GM23338 (cell line): ENCODE measurements around the gene TPI1. TPM values are rescaled to one million over a fixed set of nuclear protein-coding genes. Genes with fewer than 3 reads are reported as not detected.
"Not testable (repeated sequence)": the region's sequence is repeated elsewhere in the genome, so short reads cannot be mapped to it uniquely, and the experiment has no call there.

Source experiments
- ATAC-seq: fragments of 200-7000 bp; cut with Tn5 transposase; 3 replicates; pipeline ENCODE4 v1.9.1; 2020
- DNase-seq: peaks from one replicate; pipeline ENCODE4 v3.0.0-alpha.2; 2015; ENCODE audit warnings: low spot score
- H2AFZ ChIP-seq: fragments of 200-600 bp; sonication (generic); 2 replicates; pipeline ENCODE4 v1.8.0; 2016; ENCODE audit warnings: antibody characterized with exemption, mild to moderate bottlenecking, moderate library complexity
- H3F3A ChIP-seq: fragments of 200-600 bp; sonication (generic); replicated peaks from 2 replicates; pipeline ENCODE4 v1.8.0; 2017; ENCODE audit warnings: antibody characterized with exemption, mixed run types, low read depth
- H3K27ac ChIP-seq: fragments of 200-600 bp; sonication (generic); 2 replicates; pipeline ENCODE4 v1.6.1; 2016; ENCODE audit warnings: low read depth
- H3K27me3 ChIP-seq: fragments of 200-600 bp; sonication (generic); 2 replicates; pipeline ENCODE4 v1.8.0; 2016; ENCODE audit warnings: mild to moderate bottlenecking, mixed run types, moderate library complexity; ENCODE audit not compliant: insufficient read depth
- H3K36me3 ChIP-seq: fragments of 200-600 bp; sonication (generic); 2 replicates; pipeline ENCODE4 v1.8.0; 2016; ENCODE audit warnings: mild to moderate bottlenecking; ENCODE audit not compliant: insufficient read depth
- H3K4me1 ChIP-seq: fragments of 200-600 bp; sonication (generic); 2 replicates; pipeline ENCODE4 v1.8.0; 2016; ENCODE audit warnings: mild to moderate bottlenecking, moderate library complexity; ENCODE audit not compliant: insufficient read depth
- H3K4me2 ChIP-seq: fragments of 200-600 bp; sonication (generic); 2 replicates; pipeline ENCODE4 v1.7.1; 2017; ENCODE audit warnings: mixed run types
- H3K4me3 ChIP-seq: fragments of 200-600 bp; sonication (generic); 2 replicates; pipeline ENCODE4 v1.6.1; 2016; ENCODE audit warnings: mixed run types
- H3K79me2 ChIP-seq: fragments of 200-600 bp; sonication (generic); replicated peaks from 2 replicates; pipeline ENCODE4 v1.8.0; 2017; ENCODE audit warnings: mild to moderate bottlenecking; ENCODE audit not compliant: insufficient read depth
- H3K9me2 ChIP-seq: fragments of 200-600 bp; sonication (generic); 2 replicates; pipeline ENCODE4 v1.8.0; 2017; ENCODE audit not compliant: insufficient read depth
- H4K20me1 ChIP-seq: fragments of 200-600 bp; sonication (generic); replicated peaks from 2 replicates; pipeline ENCODE4 v1.8.0; 2017; ENCODE audit warnings: mild to moderate bottlenecking; ENCODE audit not compliant: insufficient read depth
- H3K27ac Mint-ChIP-seq: 2 replicates; pipeline ENCODE4 v1.8.0; 2020; ENCODE audit warnings: inconsistent platforms, mild to moderate bottlenecking, moderate library complexity, mixed read lengths
- H3K27me3 Mint-ChIP-seq: 3 replicates; pipeline ENCODE4 v1.8.0; 2022; ENCODE audit warnings: low read depth, mild to moderate bottlenecking, moderate library complexity, mixed read lengths, inconsistent platforms; ENCODE audit not compliant: insufficient read depth, poor library complexity
- H3K36me3 Mint-ChIP-seq: 3 replicates; pipeline ENCODE4 v1.8.0; 2021; ENCODE audit warnings: low read depth, mild to moderate bottlenecking, inconsistent platforms, moderate library complexity, mixed read lengths
- H3K4me1 Mint-ChIP-seq: 3 replicates; pipeline ENCODE4 v1.8.0; 2020; ENCODE audit warnings: mild to moderate bottlenecking, inconsistent platforms, mixed read lengths
- H3K4me3 Mint-ChIP-seq: 3 replicates; pipeline ENCODE4 v1.8.0; 2021; ENCODE audit warnings: moderate library complexity, mild to moderate bottlenecking, inconsistent platforms, mixed read lengths
- H3K9me3 Mint-ChIP-seq: 3 replicates; pipeline ENCODE4 v1.8.0; 2020; ENCODE audit warnings: moderate library complexity, mild to moderate bottlenecking, inconsistent platforms, mixed read lengths
- CREB1 ChIP-seq: fragments of 250-450 bp; sonication (Bioruptor Pico); IDR thresholded peaks from 2 replicates; pipeline ENCODE4 v1.5.0; 2020; ENCODE audit warnings: low read depth, mild to moderate bottlenecking, moderate library complexity
- NANOG ChIP-seq: IDR thresholded peaks from 2 replicates; pipeline ENCODE4 v1.6.1; 2016; ENCODE audit warnings: antibody characterized with exemption, borderline replicate concordance
- STAT1 ChIP-seq: IDR thresholded peaks from one replicate; pipeline ENCODE4 v1.6.1; 2016; ENCODE audit warnings: antibody characterized with exemption; ENCODE audit not compliant: unreplicated experiment
- ZNF331 ChIP-seq: fragments of 250-450 bp; sonication (Bioruptor Pico); IDR thresholded peaks from 2 replicates; pipeline ENCODE4 v1.5.0; 2020; ENCODE audit warnings: low read depth, mild to moderate bottlenecking, moderate library complexity
- ZNF462 ChIP-seq: fragments of 250-450 bp; sonication (Bioruptor Pico); IDR thresholded peaks from 2 replicates; pipeline ENCODE4 v1.5.0; 2020; ENCODE audit warnings: mild to moderate bottlenecking, moderate library complexity
- polyA plus RNA-seq: library from polyadenylated mRNA; unstranded; fragments of >200 nt; fragmentation: Nextera tagmentation; extraction: Ambion mirVana; gene quantifications from 2 replicates; pipeline ENCODE4 v1.2.1, GENCODE V29; 2016
- total RNA-seq: library from RNA; depleted of rRNA; stranded (reverse); fragments of >200 nt; shearing (Covaris generic); gene quantifications from 2 replicates; pipeline ENCODE4 v1.2.3, GENCODE V29; 2014
- TF ChIP-seq, protein P1 (sequence below): IDR thresholded peaks from 2 replicates; pipeline ENCODE4 v1.6.1; 2016; ENCODE audit warnings: antibody characterized with exemption

Gene TPI1
- total and polyA plus RNA-seq, 2 experiments from 2014 or later: 737 to 822 TPM

- peaks cover 35% of the 10 kb centered on the region for H3K27me3 Mint-ChIP-seq
- peaks cover 32% of the 10 kb centered on the region for H3K4me1 ChIP-seq
- H3K4me1 Mint-ChIP-seq: peaks cover 35% of the 10 kb centered on the region
- peaks cover 16% of the 10 kb centered on the region for H3K36me3 ChIP-seq
- DNase-seq, ATAC-seq, H3K9me3 Mint-ChIP-seq, H3K27ac ChIP-seq, H3K4me3 ChIP-seq, H3K9me2 ChIP-seq, H3K27ac Mint-ChIP-seq, H3K27me3 ChIP-seq, H2AFZ ChIP-seq, H3K4me2 ChIP-seq: not testable (repeated sequence)
- peaks cover 17% of the 10 kb centered on the region for H4K20me1 ChIP-seq
- H3F3A ChIP-seq: peaks cover 37% of the 10 kb centered on the region
- peaks cover 77% of the 10 kb centered on the region for H3K36me3 Mint-ChIP-seq
- peak overlapping the region; percentile 3; the same call in 1 of the 3 replicates for H3K4me3 Mint-ChIP-seq
- H3K79me2 ChIP-seq: peaks cover 26% of the 10 kb centered on the region
Observed at GRCh38 chr12:6865307-6865706, 2.0 kb upstream of the TPI1 start.

DNA sequence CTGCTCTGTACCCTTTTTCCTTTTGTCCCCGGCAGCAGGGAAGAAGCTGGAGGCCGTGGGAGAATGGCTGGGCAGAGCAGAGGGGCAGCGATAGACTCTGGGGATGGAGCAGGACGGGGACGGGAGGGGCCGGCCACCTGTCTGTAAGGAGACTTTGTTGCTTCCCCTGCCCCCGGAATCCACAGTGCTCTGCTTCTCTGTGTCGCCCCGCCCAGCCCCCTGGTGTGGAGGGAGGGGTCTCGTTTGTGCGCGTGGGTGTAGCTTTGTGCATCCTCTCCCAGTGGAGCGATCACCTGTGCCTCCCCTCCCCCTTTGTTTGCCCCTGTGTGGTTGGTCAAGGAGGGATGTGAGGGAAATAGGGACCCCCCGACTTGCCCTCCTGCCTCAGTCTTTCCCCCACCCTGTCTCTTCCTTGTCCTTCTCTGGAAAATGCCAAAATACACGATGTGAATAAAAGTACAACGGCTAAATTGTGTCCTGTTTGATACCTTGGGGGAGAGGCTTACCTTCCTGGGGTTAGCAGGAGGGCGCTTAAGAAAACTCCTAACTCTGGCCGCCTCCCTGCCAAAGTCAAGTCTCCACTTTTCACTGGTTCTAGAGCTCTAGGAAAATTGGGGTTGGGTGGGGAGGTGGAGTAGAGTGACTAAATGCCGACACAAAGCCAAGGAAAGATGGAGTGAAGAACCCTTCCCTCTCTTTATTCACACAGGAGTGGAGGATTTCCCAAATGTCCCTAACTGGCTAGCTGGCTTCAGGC is 990 bp upstream of the TPI1 start:
- peaks cover 45% of the 10 kb centered on the region for H3K4me1 Mint-ChIP-seq
- TF ChIP-seq CREB1 (CRISPR knock-in tag): no peak
- TF ChIP-seq, protein P1, sequence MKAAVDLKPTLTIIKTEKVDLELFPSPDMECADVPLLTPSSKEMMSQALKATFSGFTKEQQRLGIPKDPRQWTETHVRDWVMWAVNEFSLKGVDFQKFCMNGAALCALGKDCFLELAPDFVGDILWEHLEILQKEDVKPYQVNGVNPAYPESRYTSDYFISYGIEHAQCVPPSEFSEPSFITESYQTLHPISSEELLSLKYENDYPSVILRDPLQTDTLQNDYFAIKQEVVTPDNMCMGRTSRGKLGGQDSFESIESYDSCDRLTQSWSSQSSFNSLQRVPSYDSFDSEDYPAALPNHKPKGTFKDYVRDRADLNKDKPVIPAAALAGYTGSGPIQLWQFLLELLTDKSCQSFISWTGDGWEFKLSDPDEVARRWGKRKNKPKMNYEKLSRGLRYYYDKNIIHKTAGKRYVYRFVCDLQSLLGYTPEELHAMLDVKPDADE: no peak
- TF ChIP-seq STAT1: no peak
- TF ChIP-seq ZNF331 (CRISPR knock-in tag): no peak
- no peak for TF ChIP-seq ZNF462 (CRISPR knock-in tag)
- TF ChIP-seq NANOG: no peak
- peak overlapping the region; percentile 97 for H3K4me3 ChIP-seq
- no peak overlapping the region for H3K27ac Mint-ChIP-seq
- ATAC-seq: peak; percentile 0; the same call in 2 of the 3 replicates
- DNase-seq: peak; percentile 43
- H3K9me3 Mint-ChIP-seq: no peaks in the 10 kb centered on the region; the same call in 2 of the 3 replicates
- peak overlapping the region; percentile 94 for H3K4me3 Mint-ChIP-seq
- peaks cover 77% of the 10 kb centered on the region for H3K36me3 Mint-ChIP-seq
- H3K27me3 ChIP-seq: no peaks in the 10 kb centered on the region
- H3K9me2 ChIP-seq: no peaks in the 10 kb centered on the region
- peaks cover 24% of the 10 kb centered on the region for H4K20me1 ChIP-seq
- H3K79me2 ChIP-seq: peaks cover 26% of the 10 kb centered on the region
- H3K36me3 ChIP-seq: peaks cover 23% of the 10 kb centered on the region
- H3K27me3 Mint-ChIP-seq: peaks cover 39% of the 10 kb centered on the region
- peak overlapping the region; percentile 100 for H3K4me2 ChIP-seq
- peaks cover 41% of the 10 kb centered on the region for H3K4me1 ChIP-seq
- no peak overlapping the region for H2AFZ ChIP-seq
- peak overlapping the region; percentile 83; the same call in 1 of the 2 replicates for H3K27ac ChIP-seq
- H3F3A ChIP-seq: peaks cover 48% of the 10 kb centered on the region
